GM19324 (cell line): ENCODE data around the gene TUBB2A.
"Not testable (repeated sequence)": the region's sequence is repeated elsewhere in the genome, so short reads cannot be mapped to it uniquely, and the experiment has no call there.

Source experiments
- ATAC-seq: cut with Tn5 transposase; IDR thresholded peaks from one replicate; pipeline ENCODE4 v1.9.1; 2021; ENCODE audit warnings: mild to moderate bottlenecking, moderate library complexity; ENCODE audit not compliant: unreplicated experiment, low FRiP score

The TUBB2A gene

DNA sequence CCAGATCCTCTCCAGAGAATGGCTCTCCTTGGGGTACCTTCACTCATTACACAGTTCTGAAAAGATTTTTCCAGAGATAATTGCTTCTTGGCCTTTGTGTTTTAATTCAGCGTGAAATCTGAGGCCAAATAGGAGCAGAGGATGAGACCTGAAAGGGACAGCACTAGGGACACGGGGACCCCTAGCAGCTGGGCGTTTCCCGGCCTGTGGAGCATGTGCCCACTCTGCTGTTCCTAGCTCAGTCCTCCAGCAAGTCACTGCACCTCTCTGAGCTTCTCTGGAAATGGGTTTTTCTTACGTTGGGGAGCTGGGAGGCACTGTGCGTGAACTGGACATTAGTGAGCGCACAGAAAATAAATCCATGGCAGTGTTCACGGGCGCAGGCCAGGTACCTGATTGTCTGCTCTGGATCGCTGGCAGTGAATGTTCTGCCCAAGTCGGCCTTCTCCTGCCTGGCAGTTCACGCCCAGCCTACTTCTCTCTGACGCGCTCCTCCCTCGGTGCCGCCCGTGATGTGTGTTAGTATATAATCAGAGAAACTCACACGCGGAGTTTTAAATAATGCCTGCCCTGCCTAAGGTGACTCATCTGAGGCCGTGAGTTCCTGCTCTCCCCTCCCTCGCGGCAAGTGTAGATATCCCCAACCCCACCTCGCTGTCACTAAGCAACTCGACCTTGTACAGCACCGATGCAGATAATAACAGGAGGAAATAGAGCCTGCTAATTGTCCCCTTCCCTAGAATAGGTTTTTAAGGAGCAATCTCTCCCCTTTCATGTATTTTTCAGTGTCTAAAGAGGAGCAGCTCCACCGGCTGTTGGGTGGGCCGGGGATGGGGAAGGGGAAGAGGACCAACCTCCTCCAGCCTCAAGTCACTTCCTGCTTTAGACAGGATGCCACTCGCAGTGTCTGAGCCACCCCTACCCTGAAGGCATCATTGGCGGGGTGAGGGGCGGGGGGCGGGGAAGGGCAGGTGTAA, 2.7 kb upstream of the TUBB2A start:
- ATAC-seq, result no peak

- ATAC-seq, result not testable (repeated sequence)
Measured at GRCh38 chr6:3156184-3157130, 887 bp downstream of the TUBB2A start.

DNA sequence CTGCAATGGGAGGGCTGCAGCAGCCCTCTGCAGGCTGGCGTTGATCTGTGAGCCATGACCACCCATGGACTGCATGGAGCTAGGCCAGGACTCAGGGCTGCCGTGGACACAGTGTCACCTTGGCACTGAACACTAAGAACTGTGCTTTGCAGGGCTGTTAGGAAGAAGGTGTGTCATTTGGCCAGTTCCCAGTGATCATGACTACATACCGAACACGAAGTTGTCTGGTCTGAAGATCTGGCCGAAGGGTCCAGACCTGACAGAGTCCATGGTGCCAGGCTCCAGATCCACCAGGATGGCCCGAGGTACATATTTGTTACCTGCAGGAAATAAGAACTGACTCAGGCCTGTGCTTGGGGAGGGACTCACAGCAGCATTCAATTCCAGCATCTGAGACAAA, 1.9 kb downstream of the TUBB2A start:
- ATAC-seq, result not testable (repeated sequence)

DNA sequence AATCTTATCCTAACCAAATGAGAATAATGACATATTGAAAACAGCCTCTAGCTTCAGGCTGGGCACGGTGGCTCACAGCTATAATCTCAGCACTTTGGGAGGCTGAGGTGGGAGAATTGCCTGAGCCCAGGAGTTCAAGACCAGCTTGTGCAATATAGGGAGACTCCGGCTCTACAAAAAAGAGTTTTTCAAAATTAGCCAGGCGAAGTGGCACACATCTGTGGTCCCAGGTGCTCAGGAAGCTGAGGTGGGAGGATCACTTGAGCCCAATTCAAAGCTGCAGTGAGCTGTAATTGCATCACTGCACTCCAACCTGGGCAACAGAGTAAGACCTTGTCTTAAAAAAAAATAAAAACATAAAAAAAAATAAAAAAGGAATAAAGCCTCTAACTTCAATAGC, 4.7 kb downstream of the TUBB2A start:
- no peak for ATAC-seq

GRCh38 chr6:3151691-3152090, 5.7 kb downstream of the TUBB2A start:
- no peak for ATAC-seq

- no peak for ATAC-seq
Measured at GRCh38 chr6:3147914-3148757, 9.2 kb downstream of the TUBB2A start.

DNA sequence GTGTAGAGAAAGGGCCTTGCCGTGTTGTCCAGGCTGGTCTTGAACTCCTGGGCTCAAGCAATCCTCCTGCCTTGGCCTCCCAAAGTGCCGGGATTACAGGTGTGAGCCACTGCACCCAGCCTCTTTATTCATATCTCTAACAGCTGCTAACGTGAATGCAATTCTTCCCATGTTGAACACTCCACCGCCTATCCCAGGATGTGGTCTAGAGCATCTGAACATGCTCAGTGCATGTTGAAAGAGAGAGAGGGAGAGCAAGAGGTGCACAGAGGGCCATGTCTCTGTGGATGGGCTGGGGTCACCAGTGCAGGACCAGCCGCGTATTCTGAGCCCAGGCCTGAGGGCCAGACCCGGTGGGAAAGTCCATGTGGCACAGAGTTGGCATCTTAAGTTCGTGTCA, 12.8 kb downstream of the TUBB2A start:
- no peak for ATAC-seq

GRCh38 chr6:3143158-3143557, 14.2 kb downstream of the TUBB2A start:
- no peak for ATAC-seq

DNA sequence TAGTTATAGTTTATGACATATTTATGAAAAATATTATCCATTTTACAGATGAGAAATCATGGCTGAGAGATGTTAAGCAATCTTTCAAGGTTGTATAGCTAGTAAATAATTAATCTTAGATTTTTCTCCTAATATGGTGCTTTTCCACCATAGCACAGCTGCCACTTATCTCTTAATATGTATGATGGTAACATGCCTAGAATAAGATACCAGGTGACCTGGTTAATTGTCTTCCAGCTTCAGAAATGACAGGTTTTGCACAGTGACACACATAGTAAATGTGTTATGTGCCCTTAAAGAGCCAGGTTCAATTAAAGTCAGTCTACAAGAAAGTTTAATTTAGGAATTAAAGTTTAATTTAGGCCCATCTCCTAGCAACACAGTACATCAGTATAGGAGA, 14.8 kb downstream of the TUBB2A start:
- no peak for ATAC-seq

DNA sequence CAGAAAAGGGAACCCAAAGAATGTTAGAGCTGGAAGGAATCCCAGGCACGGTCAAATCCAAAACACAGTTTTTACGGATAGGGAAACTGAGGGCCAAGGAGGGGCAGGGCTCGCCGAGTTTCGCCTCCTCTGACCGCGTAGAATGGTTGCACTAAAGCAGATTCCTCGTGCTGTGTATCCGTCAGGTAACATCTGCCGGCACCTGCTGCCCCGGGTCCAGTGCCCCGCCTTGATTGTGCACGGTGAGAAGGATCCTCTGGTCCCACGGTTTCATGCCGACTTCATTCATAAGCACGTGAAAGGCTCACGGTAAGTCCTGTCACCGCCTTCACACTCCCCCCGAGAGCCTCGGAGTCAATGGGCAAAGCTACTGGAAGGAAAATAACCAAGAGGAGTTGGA, 17.1 kb downstream of the TUBB2A start:
- no peak for ATAC-seq

- ATAC-seq, result no peak
Measured at GRCh38 chr6:3139090-3139903, 18.0 kb downstream of the TUBB2A start.

GRCh38 chr6:3138341-3138740, 19.0 kb downstream of the TUBB2A start:
- no peak for ATAC-seq

GRCh38 chr6:3137873-3138272, 19.5 kb downstream of the TUBB2A start:
- ATAC-seq, result not testable (repeated sequence)

DNA sequence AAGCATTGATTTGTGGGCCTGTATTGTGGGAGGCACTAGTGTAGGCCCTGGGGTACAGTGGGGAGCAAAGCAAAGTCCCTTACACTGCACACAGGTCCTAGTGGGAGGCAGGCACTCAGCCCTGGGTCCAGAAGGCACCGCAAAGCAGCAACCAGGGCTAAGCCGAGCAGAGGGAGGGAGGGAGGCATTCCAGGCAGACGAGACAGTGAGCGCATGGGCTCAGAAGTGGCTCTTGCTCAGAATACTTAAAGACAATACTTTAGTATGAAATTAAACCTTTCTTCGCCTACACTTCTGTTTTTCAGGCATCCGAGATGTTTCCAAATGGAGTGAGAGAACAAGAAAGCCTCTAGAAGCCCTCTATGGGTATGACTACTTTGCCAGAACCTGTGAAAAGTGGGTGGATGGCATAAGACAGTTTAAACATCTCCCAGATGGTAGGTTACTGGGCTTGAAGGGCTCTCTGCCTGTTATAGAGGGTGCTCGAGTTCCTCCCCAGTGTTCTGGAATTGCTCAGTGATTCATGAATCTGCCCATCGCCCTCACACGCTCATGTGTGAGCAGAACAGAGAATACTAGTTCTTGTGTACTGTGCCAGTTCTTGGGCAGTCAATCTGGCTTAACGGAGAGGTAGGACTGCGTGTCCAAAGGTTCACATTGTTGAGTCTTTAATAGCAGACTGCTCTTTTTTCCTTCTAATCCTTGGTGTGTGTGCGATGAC, 20.1 kb downstream of the TUBB2A start:
- ATAC-seq, result no peak

DNA sequence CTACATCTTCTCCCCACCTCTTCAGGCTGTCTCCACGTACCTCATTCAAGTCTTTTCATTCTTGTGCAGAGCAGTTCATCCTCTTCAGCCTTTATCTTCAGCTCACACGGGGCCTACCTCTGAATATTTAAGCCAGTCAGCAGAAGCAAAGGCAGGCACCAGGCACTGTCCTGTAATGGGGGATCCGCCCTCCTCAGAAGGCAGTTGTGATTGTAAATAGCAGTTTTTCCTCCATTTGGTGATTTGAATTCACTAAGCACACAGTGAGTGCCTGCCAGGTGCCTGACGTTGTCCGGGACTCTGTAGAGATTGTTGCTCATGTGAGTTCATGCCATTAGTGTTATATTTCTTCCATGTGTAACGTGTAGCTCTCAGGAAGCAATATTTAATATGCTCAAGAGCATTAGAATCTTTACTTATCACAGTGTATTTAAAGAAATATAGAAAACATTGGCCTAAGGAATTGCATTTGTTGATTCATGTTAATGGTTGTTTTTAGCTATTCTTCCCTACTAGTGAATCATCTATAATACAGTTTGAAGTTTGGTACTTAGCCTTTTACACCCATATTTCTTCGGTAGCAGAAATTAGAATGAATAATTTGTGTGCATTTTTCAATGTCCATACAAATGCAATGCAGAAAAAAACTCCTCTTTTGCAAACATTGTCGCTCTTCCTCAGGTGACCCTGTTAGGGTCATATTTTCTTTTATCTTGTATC, 20.9 kb downstream of the TUBB2A start:
- no peak for ATAC-seq

DNA sequence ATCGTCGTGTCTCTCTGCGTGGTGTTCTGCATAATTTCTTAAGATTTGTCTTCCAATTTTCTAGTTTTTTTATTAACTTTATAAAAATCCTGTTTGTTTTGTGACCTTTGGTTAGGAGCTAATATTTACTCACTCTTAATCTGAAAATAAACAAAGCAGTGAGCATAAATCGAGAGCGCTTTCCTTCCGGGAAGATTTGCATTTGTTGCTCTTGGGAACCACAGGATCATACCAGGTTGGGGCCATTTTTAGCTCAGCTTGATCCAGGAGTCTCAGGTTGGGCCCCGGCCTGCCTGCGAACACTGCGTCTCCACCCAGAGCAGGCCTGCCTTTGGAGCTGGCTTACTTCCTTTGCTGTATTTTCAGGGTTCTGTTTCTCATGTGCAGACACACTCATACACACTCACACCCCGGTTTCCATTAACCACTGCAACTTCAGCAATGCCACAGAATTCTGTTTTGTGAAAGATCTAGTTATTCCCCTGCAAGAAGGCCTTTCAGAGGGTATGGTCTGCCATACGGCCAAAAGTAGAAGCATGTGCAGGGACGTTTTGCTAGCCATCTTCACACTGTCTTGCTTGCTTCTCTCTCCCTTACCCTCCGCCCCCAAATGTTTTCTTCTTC, 21.6 kb downstream of the TUBB2A start:
- no peak for ATAC-seq

DNA sequence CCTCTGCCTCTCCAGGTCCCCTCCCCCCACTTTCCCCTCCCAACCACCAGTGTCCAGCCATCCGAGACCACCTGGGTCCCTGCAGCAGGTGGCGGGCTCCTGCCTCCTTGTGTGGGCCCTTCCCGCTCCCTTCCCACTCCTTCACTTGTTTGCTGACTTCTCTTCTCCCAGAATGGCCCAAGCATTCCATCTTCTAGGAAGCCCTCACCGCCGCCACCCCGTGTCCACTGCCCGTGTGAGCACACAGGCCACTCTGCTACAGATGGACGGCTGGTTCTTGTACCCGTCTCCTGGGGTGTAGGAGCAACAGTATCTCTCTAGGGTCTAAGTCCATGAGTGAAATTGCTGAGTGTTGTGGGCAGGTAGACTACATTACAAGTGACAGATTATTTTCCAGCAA, 23.8 kb downstream of the TUBB2A start:
- ATAC-seq, result no peak

DNA sequence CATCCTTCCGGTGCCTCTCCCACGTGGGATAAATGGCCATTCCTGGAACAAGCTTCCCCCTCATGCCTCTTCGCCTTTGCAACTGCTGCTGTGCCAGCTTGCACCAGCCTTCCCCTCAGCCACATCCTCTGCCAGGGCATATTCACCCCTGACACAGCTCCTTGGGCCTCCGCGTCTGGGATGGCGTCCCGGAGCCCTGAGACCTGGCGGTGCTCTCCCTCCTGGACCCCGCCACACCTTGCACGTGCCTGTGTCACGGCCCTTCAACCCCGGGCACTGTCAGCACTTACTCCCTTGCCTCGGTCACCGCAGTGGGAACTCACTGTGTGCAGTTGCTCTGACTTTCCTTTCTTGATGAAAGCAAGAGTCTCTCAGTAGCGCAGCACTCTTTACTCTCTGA, 25.6 kb downstream of the TUBB2A start:
- no peak for ATAC-seq
